HG02588 (cell line): ENCODE results near the gene AKAP6.

ENCODE experiments used
- ATAC-seq: cut with Tn5 transposase; IDR thresholded peaks from one replicate; pipeline ENCODE4 v1.9.1; 2021; ENCODE audit warnings: mild to moderate bottlenecking, moderate library complexity; ENCODE audit not compliant: unreplicated experiment

The AKAP6 gene

GRCh38 chr14:32607399-32607798, 278.3 kb downstream of the AKAP6 start:
- ATAC-seq, result no peak

GRCh38 chr14:32608857-32609256, 279.8 kb downstream of the AKAP6 start:
- no peak for ATAC-seq

DNA sequence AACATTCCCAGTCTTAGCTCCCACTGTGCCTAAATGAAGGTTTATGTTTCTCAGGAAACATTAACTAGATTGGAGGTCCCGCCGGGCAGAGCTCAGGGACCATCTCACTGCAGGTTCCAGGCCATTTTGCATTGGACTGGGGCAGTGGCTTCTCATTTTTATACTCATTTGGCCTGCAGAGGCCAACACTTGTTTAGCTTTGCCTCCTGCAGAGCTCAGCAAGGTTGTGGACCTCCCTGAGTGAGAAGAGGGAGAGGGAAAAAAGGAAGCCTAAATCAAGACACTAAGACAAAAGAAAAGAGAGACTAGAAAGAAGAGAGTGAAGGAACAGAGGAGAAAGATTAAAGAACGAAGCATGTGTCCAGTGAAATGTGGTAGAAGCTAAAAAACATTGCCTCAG, 280.3 kb downstream of the AKAP6 start:
- no peak for ATAC-seq

DNA sequence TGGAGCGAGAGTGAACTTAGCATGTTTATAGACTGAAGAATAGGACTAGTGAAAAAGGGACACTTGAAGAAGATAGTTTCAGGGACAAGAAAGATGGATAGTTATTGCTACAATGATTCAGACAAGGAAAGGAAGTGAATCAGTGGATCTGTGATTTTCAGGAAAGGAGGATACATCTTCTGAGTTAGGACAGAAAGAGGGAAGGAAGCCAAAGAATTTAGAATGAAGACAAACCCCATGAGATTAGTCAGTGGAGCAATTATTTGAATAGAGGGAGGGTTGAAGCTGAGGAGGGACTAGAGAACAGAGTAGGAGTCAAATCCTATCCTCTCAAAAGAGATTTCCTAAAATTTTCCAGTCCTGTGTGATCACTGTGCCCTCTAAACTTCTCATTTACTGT, 282.7 kb downstream of the AKAP6 start:
- ATAC-seq, result no peak

DNA sequence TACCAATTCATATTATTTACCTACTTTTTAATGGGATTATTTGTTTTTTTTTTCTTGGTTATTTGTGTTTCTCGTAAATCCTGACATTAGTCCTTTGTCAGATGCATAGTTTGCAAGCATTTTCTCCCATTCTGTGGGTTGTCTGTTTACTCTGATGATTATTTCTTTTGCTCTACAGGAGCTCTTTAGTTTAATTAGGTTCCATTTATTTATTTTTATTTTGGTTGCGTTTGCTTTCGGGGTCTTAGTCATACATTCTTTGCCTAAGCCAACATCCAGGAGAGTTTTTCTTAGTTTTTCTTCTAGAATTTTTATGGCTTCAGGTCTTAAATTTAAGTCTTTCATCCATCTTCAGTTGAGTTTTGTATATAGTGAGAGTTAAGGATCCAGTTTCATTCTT, 289.9 kb downstream of the AKAP6 start:
- no peak for ATAC-seq

GRCh38 chr14:32620303-32620702, 291.2 kb downstream of the AKAP6 start:
- ATAC-seq, result no peak

- ATAC-seq, result no peak
Measured at GRCh38 chr14:32620724-32621123, 291.6 kb downstream of the AKAP6 start.

DNA sequence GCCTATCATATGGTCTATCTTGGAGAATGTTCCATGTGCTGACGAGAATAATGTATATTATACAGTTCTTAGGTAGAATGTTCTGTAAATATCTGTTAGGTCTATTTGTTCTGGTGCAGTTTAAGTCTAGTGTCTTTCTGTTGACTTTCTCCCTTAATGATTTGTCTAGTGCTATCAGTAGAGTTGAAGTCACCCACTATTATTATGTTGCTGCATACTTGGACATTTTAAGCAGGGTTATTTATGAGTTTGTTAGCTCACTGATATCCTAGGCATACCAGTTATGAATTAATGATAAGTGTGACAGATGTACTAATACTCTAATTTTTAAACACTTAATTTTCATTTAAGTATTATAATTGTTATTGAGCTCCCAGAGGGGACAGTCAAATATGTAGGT, 292.5 kb downstream of the AKAP6 start:
- no peak for ATAC-seq

DNA sequence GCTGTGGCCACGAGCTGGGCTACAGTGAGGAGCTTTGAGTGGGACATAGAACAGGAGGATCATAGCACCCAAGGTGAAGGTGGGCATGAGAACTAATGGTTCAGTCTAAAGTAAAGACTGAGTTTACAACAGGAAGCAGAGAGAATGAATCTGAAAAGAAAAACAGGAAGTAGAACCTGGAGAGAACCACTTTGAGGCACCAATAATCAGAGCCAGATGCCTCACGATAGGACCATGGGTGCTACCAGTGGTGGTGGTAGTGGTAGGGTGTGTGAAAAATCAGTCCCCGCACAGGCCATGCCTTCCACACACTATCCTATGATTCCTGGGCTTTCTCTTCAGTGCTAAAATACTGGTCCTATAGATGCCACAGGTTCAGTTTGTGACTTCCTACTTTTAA, 293.6 kb downstream of the AKAP6 start:
- ATAC-seq, result no peak

DNA sequence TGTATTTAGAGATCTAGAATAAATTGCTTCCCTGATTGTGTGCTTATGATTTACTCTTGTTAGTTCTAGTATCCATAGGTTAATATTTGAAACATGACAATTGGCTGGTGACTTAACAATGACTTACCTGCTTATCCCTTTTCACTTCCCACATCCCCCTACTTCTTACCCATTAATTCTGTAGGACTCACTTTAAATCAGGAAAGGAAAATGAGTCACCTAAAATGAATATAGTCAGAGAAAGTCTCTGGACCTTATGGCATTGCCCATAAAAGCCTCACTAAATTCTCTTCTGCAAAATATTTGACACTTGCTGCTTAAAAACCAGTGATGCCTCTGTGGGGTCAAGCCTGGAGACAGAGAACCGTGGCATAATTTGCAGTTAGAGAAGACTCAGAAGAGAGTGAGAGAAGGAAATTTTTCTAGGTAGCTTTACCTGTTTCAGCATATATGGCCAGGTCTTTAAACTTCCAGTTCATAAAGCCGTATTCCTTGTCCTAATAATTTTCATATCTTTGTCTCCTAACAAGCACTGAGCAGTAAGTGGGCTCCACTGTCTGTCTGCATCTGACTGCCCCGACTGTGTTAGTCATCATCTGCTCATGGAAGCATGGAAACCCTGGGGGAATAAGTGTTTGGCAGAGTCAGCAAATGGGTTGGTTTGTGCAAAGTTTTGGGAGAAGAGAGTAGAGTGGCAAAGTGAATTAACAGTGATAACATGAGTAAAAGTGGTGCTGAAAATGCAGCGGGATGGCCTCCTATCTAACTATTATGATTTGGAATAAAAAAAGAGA, 294.4 kb downstream of the AKAP6 start:
- no peak for ATAC-seq

DNA sequence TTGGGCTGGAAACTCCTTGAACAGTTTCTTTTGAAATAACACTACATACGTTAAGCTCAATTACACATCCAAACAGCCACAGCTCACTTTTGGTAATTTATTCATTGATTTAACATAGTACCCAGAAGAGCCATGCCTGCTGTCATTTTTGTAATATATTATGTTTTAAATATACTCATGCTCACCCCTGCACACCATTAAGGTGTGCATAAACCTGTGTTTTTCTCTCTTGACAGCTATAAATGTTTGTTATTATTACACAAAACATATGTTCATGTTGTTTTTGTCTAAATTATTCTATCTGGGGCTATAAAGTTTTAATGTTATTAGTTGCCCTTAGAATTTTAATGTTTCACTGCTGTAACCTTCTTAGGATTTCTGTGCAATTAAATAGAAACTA, 296.1 kb downstream of the AKAP6 start:
- ATAC-seq, result no peak

GRCh38 chr14:32627545-32628298, 298.6 kb downstream of the AKAP6 start:
- ATAC-seq, result no peak

DNA sequence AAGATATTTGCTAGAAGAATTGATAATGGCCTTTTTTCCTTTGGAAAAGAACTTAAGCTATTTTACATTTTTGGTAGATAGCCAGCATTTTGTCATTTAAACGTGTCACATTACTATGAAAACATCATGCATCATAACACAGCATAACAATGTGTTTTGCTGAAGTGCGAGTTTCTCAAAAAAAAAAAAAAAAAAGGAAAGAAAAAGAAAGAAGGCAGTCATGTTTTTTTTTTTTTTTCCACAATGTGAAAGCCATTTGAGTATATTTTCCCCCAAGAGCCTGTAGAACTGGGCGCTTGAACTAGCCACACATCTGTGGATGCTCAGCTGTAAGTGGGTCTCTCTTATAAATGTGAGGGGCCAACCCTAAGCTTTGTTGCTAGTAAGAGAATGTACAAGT, 300.1 kb downstream of the AKAP6 start:
- ATAC-seq, result no peak

DNA sequence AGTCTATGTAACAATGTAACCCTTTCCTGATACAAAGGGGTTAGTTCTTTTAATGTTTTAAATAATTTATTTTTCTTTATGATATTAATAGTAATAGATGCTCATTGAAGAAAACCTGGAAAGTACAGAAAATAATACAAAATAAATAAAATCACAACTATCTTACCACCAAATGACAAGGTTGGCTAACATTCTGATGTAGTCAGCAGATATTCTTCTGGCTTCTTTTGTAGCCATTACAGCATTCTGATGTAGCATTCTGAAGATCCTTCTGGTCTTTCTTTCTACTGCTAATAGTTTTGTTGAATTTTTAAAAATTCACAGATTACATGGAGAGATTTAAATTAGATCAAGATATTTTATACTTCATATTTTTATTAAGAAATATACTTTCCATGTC, 301.6 kb downstream of the AKAP6 start:
- ATAC-seq, result no peak

DNA sequence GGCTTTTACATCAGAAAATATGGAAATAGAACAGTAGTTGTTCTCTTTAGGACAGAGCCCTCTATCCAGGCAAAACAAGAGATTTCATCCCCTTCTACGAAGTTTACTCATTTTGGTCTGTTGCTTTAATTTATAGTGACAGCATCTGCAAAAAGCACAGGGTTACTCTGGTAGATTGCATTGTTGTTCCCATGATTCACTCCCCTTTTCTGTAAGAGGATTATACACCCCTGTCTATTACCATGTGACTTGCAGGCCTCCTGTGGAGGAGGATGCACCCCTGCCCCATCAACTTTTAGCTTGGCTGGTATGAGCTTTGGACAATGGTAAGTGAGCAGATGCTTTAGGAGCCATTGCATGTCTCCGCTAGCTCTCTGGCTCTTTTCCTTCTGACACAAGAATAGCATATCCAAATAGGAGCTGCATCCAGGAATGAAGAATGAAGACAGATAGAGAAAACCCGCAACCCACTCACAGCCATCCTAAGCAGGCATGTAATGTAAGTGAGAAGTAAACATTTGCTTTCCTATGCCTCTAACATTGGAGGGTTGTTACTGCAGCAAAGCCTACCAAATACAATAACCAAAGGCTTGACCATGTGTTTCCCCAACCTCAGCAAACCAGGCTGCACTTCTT, 304.2 kb downstream of the AKAP6 start:
- no peak for ATAC-seq

- ATAC-seq, result no peak
Measured at GRCh38 chr14:32633930-32634329, 304.8 kb downstream of the AKAP6 start.

GRCh38 chr14:32635061-32635719, 306.1 kb downstream of the AKAP6 start:
- ATAC-seq, result no peak

DNA sequence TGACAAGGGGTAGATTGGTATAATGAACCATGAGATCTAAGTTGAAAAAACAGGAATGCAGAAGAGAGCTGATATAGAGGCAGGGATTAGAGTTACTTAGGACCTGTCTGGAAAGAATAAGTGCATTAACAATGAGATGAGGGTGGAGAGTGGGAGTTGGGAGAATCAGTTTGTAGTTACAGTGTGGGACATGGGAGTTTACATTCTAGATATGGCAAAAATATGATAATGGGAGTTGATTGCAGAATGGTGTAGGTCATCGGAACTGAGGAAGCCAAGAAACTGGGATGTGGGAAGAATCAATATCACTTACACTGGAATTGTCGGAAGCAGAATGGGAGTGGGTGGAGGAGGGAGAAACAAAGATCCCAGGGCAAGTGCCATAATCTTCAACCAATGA, 308.5 kb downstream of the AKAP6 start:
- no peak for ATAC-seq

- no peak for ATAC-seq
Measured at GRCh38 chr14:32639208-32639607, 310.1 kb downstream of the AKAP6 start.

DNA sequence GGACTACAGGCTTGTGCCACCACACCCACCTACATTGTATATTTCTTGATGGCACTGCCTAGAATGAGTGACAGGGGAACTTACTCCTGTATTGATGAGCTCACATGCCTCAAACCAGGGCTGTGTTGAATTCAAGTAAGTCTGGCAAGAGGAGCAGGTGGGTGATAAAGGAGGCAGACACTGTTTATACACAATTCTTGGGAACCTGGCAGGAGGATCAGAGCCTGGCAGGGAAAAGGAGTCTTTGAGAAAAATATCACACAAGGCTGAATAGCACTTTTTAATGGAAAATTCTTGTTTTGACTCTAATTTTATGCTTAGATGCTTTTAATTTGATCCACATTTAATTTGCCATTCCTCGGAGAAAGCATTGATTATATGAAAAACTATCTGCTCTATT, 316.5 kb downstream of the AKAP6 start:
- ATAC-seq, result no peak

DNA sequence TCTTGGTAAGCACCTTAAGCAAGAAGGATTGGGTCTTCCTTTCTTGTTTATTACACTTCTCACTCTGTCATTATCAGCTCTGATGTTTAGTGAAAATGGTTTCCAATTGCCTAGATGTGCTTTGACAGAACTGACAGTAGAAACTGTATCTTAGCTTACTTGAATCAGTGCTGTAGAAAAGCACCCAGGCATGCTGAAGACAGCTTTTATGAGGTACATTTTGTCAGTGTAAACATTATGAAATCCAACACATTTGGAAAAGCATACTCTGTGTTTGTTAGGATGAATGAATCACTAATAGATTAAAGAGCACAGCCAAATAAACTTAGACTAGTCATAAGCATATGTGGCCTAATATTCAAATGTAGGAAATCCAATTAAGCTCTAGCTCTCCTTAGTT, 319.3 kb downstream of the AKAP6 start:
- no peak for ATAC-seq
